ENCODE measurements around the gene APPL2.

APPL2 gene

GRCh38 chr12:105201299-105201698, 34.7 kb downstream of the APPL2 start:
- Histone ChIP-seq H3K36me3 (peaks cover 98% of the 10 kb centered on the region), H3K4me3 (ENCODE audit: low read depth in 1 of 2, low read length in 1 of 2) (no peak overlapping the region), H3K27me3 (no peaks in the 10 kb centered on the region), H3K9me3 (no peaks in the 10 kb centered on the region), H3K4me1 (ENCODE audit: control insufficient read depth in 1 of 2, insufficient read depth in 1 of 2, low read depth in 1 of 2, low read length in 1 of 2) (peaks cover 11 to 14% of the 10 kb centered on the region in 2 experiments), H3K27ac (no peak overlapping the region)
- TF ChIP-seq, protein P1, sequence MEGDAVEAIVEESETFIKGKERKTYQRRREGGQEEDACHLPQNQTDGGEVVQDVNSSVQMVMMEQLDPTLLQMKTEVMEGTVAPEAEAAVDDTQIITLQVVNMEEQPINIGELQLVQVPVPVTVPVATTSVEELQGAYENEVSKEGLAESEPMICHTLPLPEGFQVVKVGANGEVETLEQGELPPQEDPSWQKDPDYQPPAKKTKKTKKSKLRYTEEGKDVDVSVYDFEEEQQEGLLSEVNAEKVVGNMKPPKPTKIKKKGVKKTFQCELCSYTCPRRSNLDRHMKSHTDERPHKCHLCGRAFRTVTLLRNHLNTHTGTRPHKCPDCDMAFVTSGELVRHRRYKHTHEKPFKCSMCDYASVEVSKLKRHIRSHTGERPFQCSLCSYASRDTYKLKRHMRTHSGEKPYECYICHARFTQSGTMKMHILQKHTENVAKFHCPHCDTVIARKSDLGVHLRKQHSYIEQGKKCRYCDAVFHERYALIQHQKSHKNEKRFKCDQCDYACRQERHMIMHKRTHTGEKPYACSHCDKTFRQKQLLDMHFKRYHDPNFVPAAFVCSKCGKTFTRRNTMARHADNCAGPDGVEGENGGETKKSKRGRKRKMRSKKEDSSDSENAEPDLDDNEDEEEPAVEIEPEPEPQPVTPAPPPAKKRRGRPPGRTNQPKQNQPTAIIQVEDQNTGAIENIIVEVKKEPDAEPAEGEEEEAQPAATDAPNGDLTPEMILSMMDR (IDR thresholded peaks at IDR 0.05), result no peak

DNA sequence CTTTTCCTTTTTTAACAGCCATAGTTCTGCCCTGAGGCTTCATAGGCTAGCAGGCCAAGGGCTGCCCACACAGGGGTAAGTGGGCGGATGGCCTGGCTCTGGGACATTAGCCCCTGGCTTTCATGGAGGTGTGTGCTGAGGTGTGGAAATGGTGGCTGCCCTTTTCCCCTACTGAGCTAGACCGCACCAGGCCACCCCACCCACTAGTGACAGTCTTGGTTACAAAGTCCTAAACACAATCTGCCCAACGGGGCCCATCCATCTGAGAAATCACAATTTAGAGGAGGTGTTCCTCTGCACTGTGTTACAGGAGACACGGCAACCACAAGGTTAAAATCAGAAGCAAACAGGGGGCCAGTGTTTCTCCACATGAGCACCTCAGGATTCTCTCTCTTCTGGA, 35.6 kb downstream of the APPL2 start:
- peaks cover 98% of the 10 kb centered on the region for H3K36me3 ChIP-seq
- H3K4me3 ChIP-seq (ENCODE audit: low read depth in 1 of 2, low read length in 1 of 2), result no peak overlapping the region
- H3K9me3 ChIP-seq, result no peaks in the 10 kb centered on the region
- H3K27me3 ChIP-seq, result no peaks in the 10 kb centered on the region
- no peak overlapping the region for H3K27ac ChIP-seq
- peaks cover 11 to 14% of the 10 kb centered on the region in 2 experiments for H3K4me1 ChIP-seq (ENCODE audit: control insufficient read depth in 1 of 2, insufficient read depth in 1 of 2, low read depth in 1 of 2, low read length in 1 of 2)
- TF ChIP-seq, protein P1 (IDR thresholded peaks at IDR 0.05), result no peak

GRCh38 chr12:105198961-105199360, 37.0 kb downstream of the APPL2 start:
- peak overlapping the region; percentile 39 for H3K27ac ChIP-seq

DNA sequence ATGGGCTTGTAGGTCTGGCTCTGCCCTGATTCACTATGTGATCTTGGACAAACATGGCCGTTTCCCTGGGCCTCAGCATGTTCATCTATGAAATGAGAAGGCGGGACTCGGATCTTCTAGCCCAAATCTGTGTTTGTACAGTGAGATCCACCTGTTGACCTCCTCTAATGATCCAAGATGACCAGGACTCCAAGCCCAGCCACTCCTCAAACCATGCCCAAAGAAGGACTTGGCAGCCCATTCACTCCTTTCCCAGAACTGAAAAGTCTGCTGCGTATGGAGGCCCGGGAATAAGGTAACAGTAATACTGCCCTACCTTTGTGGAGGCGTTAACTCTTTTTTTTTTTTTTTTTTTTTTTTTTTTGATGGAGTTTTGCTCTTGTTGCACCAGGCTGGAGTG, 39.9 kb downstream of the APPL2 start:
- peaks cover 11 to 14% of the 10 kb centered on the region in 2 experiments for H3K4me1 ChIP-seq (ENCODE audit: control insufficient read depth in 1 of 2, insufficient read depth in 1 of 2, low read depth in 1 of 2, low read length in 1 of 2)
- TF ChIP-seq, protein P1 (IDR thresholded peaks at IDR 0.05), result no peak
- no peak overlapping the region for H3K4me3 ChIP-seq (ENCODE audit: low read depth in 1 of 2, low read length in 1 of 2)
- H3K27ac ChIP-seq, result no peak overlapping the region
- peaks cover 98% of the 10 kb centered on the region for H3K36me3 ChIP-seq
- no peaks in the 10 kb centered on the region for H3K9me3 ChIP-seq
- H3K27me3 ChIP-seq, result no peaks in the 10 kb centered on the region

More at GRCh38 chr12:105198961-105199360, 37.0 kb downstream of the APPL2 start:
- H3K4me1 ChIP-seq (ENCODE audit: control insufficient read depth in 1 of 2, insufficient read depth in 1 of 2, low read depth in 1 of 2, low read length in 1 of 2), result peaks cover 11 to 14% of the 10 kb centered on the region in 2 experiments
- H3K36me3 ChIP-seq, result peaks cover 98% of the 10 kb centered on the region
- H3K4me3 ChIP-seq (ENCODE audit: low read depth in 1 of 2, low read length in 1 of 2), result no peak overlapping the region
- no peaks in the 10 kb centered on the region for H3K9me3 ChIP-seq
- no peaks in the 10 kb centered on the region for H3K27me3 ChIP-seq
- TF ChIP-seq, protein P1 (IDR thresholded peaks at IDR 0.05), result no peak

- Histone ChIP-seq H3K36me3 (peaks cover 98% of the 10 kb centered on the region), H3K27me3 (no peaks in the 10 kb centered on the region), H3K27ac (no peak overlapping the region), H3K9me3 (no peaks in the 10 kb centered on the region), H3K4me1 (ENCODE audit: control insufficient read depth in 1 of 2, insufficient read depth in 1 of 2, low read depth in 1 of 2, low read length in 1 of 2) (peaks cover 11 to 14% of the 10 kb centered on the region in 2 experiments), H3K4me3 (ENCODE audit: low read depth in 1 of 2, low read length in 1 of 2) (no peak overlapping the region)
- TF ChIP-seq, protein P1 (IDR thresholded peaks at IDR 0.05), result no peak
Measured at GRCh38 chr12:105194947-105195346, 41.0 kb downstream of the APPL2 start.
